ENCODE results near the gene FGB.
"Not testable (repeated sequence)": the region's sequence is repeated elsewhere in the genome, so short reads cannot be mapped to it uniquely, and the experiment has no call there.

Gene FGB

GRCh38 chr4:154566639-154567204, 3.9 kb downstream of the FGB start:
- no peak for DNase-seq (ENCODE audit: low spot score)

DNA sequence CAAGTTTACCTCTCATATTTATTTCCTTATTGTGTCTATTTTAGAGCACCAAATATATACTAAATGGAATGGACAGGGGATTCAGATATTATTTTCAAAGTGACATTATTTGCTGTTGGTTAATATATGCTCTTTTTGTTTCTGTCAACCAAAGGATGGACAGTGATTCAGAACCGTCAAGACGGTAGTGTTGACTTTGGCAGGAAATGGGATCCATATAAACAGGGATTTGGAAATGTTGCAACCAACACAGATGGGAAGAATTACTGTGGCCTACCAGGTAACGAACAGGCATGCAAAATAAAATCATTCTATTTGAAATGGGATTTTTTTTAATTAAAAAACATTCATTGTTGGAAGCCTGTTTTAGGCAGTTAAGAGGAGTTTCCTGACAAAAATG, 6.2 kb downstream of the FGB start:
- no peak for DNase-seq (ENCODE audit: low spot score)

DNA sequence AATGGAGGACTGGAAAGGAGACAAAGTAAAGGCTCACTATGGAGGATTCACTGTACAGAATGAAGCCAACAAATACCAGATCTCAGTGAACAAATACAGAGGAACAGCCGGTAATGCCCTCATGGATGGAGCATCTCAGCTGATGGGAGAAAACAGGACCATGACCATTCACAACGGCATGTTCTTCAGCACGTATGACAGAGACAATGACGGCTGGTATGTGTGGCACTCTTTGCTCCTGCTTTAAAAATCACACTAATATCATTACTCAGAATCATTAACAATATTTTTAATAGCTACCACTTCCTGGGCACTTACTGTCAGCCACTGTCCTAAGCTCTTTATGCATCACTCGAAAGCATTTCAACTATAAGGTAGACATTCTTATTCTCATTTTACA, 6.8 kb downstream of the FGB start:
- no peak for DNase-seq (ENCODE audit: low spot score)

GRCh38 chr4:154573190-154573870, 10.5 kb downstream of the FGB start:
- no peak for DNase-seq (ENCODE audit: low spot score)

- no peak for DNase-seq (ENCODE audit: low spot score)
Measured at GRCh38 chr4:154574311-154574710, 11.5 kb downstream of the FGB start.

DNA sequence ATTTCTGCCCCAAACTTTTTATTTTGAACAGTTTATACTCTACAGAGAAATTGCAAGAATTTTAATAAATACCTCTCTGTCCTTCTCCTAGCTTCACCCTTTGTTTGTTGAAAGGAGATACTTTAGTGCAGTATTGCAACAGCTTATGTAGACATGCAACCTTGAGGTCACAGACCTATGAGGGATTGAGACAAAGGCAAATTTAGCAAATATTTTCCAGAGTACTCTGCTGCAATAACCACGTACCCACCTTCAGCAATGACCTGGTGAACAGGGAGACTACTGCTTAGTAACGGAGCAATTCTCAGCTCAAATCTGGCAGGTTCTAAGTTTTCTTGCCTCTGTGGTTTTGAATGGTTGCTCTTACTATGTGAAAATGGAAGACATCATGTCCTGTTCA, 14.5 kb downstream of the FGB start:
- no peak for DNase-seq (ENCODE audit: low spot score)

DNA sequence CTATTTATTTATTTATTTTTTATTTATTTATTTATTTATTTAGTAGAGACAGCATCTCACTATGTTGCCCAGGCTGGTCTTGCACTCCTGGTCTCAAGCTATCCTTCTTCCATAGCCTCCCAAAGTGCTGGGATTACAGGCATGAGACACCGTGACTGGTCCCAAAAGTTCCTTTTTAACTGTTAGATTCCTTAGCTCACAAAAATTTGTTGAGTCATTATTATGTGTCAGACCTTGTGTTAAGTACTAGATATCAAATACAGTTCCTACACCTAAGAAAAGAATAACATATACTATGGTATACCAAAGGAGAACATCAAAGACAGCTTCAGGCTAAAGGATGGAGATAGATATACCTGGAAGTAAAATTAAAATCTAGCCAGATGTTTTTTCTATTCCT, 16.1 kb downstream of the FGB start:
- DNase-seq (ENCODE audit: low spot score): no peak

GRCh38 chr4:154579927-154580326, 17.1 kb downstream of the FGB start:
- DNase-seq (ENCODE audit: low spot score): no peak

DNA sequence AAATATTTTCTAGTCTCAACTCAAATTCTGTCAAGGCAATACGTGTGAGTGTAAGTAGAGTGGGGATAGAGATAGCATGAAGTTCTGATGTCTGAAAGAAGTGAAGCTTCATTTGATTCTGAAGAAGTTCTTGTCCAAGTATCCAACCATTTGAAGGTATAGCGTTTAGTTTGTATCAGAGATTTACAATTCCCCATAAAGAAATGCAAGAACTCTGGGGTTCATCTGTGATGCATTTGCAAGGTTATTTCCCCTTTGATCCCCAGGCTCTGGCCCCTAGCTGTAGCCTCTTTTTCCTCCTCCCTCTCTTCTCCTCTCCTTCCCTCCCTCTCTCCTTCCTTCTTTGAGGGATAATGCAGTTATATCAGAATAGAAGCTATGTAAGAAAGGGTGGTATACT, 19.9 kb downstream of the FGB start:
- no peak for DNase-seq (ENCODE audit: low spot score)

DNA sequence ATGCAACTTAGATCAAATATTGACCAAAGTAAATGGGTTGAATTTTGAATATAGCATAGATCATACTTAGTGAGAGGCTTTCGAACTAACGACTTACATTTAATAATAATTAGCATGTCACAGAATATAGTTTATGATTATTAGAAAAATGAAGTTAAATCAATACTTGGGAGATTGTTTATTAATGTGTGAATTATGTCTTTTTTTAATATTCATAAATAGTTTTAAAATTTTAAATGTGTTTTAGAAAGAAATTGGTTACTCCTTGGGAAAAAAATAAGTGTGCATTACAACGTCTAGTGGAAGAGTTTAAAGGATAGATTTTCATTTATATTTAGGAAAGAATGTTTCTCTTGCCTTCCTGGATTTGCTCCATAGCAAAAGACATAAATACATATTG, 20.4 kb downstream of the FGB start:
- no peak for DNase-seq (ENCODE audit: low spot score)

- DNase-seq (ENCODE audit: low spot score): no peak
Measured at GRCh38 chr4:154583677-154584076, 20.9 kb downstream of the FGB start.

- no peak for DNase-seq (ENCODE audit: low spot score)
Measured at GRCh38 chr4:154584259-154584658, 21.4 kb downstream of the FGB start.

DNA sequence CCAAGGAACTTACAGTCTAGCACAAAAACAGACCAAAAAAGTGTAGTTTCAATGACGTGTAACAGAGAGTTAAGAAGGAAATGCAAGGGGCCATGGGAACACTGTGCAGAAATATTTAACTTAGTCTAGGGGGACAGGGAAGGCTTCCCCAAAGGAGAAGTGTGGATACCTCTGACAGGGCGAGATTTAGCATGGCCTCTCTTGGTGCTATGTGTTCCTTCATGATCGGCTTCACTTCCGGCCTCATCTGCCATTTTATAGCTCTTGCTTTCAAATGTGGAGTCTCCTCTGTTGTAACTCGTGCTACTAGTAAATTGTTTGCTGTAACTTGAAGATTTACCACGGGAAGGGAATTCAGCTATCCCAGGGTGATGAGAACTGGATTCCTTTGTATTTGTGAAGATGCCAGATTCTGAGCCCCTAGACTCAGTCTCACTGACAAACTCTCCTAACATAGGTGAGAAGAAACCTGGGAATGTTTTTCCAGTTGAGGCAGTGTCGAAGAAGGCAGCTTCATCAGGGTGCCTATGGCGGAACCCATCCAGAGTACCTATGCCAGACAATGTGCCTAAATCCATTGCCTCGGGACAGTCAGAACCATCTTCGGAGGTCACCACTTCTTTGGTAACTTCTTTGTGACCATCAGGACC, 22.7 kb downstream of the FGB start:
- no peak for DNase-seq (ENCODE audit: low spot score)

- no peak for DNase-seq (ENCODE audit: low spot score)
Measured at GRCh38 chr4:154586296-154587033, 23.7 kb downstream of the FGB start.

DNA sequence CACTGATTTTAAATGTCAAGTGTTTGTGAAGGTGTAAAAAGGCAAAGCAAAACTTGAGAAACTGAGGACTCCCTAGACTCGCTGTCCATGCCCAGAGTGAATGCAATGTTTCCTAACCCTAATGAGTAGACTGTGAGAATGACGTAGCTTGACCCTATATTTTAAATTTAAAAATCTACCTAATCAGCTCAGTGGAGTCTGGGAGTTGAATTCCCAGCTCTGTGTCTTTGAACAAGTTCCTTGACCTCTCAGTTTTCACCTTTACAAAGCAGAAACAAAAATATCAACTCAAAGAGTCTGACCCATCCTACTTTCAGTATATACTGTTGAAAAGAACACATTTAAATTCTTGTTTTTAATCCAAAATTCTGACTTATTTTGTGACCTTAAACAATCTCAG, 25.4 kb downstream of the FGB start:
- DNase-seq (ENCODE audit: low spot score): no peak

- no peak for DNase-seq (ENCODE audit: low spot score)
Measured at GRCh38 chr4:154589296-154590197, 26.7 kb downstream of the FGB start.

GRCh38 chr4:154590329-154591006, 27.7 kb downstream of the FGB start, which contains the start of gene FGA:
FGA (minus strand) TSS chr4:154590742; CDS start chr4:154590687, 55 bp downstream.
- no peak for DNase-seq (ENCODE audit: low spot score)

GRCh38 chr4:154591890-154592289, 29.1 kb downstream of the FGB start:
- no peak for DNase-seq (ENCODE audit: low spot score)

GRCh38 chr4:154593868-154594267, 31.1 kb downstream of the FGB start:
- peak; percentile 56 for DNase-seq (ENCODE audit: low spot score)

- not testable (repeated sequence) for DNase-seq (ENCODE audit: low spot score)
Measured at GRCh38 chr4:154594343-154594742, 31.5 kb downstream of the FGB start.

DNA sequence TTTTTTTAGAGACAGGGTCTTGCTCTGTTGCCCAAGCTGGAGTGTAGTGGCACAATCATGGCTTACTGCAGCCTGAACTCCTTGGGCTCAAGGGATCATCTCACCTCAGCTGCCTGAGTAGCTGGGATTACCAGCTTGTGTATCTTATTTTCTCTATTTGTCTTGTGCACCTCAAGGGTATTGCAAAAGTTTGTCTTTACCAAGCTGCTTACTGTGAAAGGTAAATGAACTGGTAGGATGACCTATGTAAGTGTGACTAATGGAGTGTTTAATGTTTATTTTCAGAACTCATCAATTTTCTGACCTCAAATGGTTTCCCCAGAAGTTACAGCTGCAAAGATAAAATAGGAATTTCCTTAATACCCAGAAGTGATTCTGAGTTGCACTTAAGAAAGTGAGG, 33.0 kb downstream of the FGB start:
- no peak for DNase-seq (ENCODE audit: low spot score)

All from putamen (tissue), 1 donor.